ENCODE data around the gene SLC35F1.

The SLC35F1 gene

DNA sequence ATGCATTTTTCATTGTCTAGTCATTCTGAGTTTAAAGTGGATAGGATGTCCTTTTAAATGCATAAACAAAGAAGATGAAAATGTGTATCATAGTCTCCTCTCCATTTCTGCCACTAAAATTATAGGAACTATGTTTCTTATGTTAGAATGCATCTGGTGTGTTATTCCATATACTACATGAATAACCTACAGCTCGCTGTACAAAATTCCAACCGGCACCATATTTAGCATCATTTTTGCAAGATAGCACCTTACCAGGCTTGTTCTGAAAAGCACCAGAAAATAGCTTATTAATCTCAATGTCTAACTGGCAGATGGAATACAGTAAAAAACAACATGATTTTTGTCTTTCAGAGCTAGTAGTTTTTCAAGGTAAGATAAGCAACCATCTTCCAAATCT is 241.5 kb downstream of the SLC35F1 start:
- no peak overlapping the region for H3K27ac ChIP-seq (ENCODE audit: low read depth, low read length)
- no peaks in the 10 kb centered on the region for H3K36me3 ChIP-seq (ENCODE audit: control insufficient read depth, insufficient read depth, low read length)
- H3K27me3 ChIP-seq (ENCODE audit: control insufficient read depth, insufficient read depth, low read length): no peaks in the 10 kb centered on the region
- H3K4me3 ChIP-seq (ENCODE audit: low read length): no peak overlapping the region
- no peak overlapping the region for H3K9ac ChIP-seq (ENCODE audit: low read length)
- H3K4me1 ChIP-seq (ENCODE audit: control insufficient read depth, insufficient read depth, low read length): no peaks in the 10 kb centered on the region

GRCh38 chr6:118152524-118152923 is 245.5 kb downstream of the SLC35F1 start:
- no peaks in the 10 kb centered on the region for H3K27me3 ChIP-seq (ENCODE audit: control insufficient read depth, insufficient read depth, low read length)
- H3K9ac ChIP-seq (ENCODE audit: low read length): no peak overlapping the region
- H3K4me1 ChIP-seq (ENCODE audit: control insufficient read depth, insufficient read depth, low read length): no peaks in the 10 kb centered on the region
- no peak overlapping the region for H3K4me3 ChIP-seq (ENCODE audit: low read length)
- H3K27ac ChIP-seq (ENCODE audit: low read depth, low read length): no peak overlapping the region
- no peaks in the 10 kb centered on the region for H3K36me3 ChIP-seq (ENCODE audit: control insufficient read depth, insufficient read depth, low read length)

DNA sequence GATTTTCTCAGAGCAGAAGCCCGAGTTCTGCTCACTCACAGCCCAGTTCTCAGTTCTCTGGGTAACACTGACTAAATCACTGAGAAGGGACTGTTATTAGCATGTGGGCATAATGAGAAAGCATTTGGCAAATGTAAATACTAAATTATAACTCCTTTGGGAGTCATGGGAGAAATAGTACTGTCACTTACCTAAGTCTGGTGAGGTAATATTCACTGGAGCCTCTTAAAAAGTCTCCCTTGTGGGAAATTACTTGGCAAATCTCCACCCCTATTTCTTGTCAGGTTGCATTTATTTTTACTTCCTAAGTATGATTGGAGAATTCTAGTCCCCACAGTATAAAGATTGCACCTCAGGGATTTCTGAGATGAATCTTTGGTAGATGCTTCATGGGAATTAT is 254.3 kb downstream of the SLC35F1 start:
- Histone ChIP-seq H3K4me1 (ENCODE audit: control insufficient read depth, insufficient read depth, low read length) (no peaks in the 10 kb centered on the region), H3K36me3 (ENCODE audit: control insufficient read depth, insufficient read depth, low read length) (no peaks in the 10 kb centered on the region), H3K27me3 (ENCODE audit: control insufficient read depth, insufficient read depth, low read length) (no peaks in the 10 kb centered on the region), H3K4me3 (ENCODE audit: low read length) (no peak overlapping the region), H3K9ac (ENCODE audit: low read length) (no peak overlapping the region), H3K27ac (ENCODE audit: low read depth, low read length) (no peak overlapping the region)

- Histone ChIP-seq H3K4me3 (ENCODE audit: low read length) (no peak overlapping the region), H3K9ac (ENCODE audit: low read length) (no peak overlapping the region), H3K27ac (ENCODE audit: low read depth, low read length) (no peak overlapping the region), H3K36me3 (ENCODE audit: control insufficient read depth, insufficient read depth, low read length) (no peaks in the 10 kb centered on the region), H3K4me1 (ENCODE audit: control insufficient read depth, insufficient read depth, low read length) (no peaks in the 10 kb centered on the region), H3K27me3 (ENCODE audit: control insufficient read depth, insufficient read depth, low read length) (no peaks in the 10 kb centered on the region)
Observed at GRCh38 chr6:118163542-118163941, 256.5 kb downstream of the SLC35F1 start.

GRCh38 chr6:118165500-118165899 is 258.4 kb downstream of the SLC35F1 start:
- Histone ChIP-seq H3K27me3 (ENCODE audit: control insufficient read depth, insufficient read depth, low read length) (no peaks in the 10 kb centered on the region), H3K9ac (ENCODE audit: low read length) (no peak overlapping the region), H3K27ac (ENCODE audit: low read depth, low read length) (no peak overlapping the region), H3K4me1 (ENCODE audit: control insufficient read depth, insufficient read depth, low read length) (no peaks in the 10 kb centered on the region), H3K4me3 (ENCODE audit: low read length) (no peak overlapping the region), H3K36me3 (ENCODE audit: control insufficient read depth, insufficient read depth, low read length) (no peaks in the 10 kb centered on the region)

GRCh38 chr6:118168421-118168820 is 261.4 kb downstream of the SLC35F1 start:
- Histone ChIP-seq H3K4me1 (ENCODE audit: control insufficient read depth, insufficient read depth, low read length) (no peaks in the 10 kb centered on the region), H3K36me3 (ENCODE audit: control insufficient read depth, insufficient read depth, low read length) (no peaks in the 10 kb centered on the region), H3K9ac (ENCODE audit: low read length) (no peak overlapping the region), H3K27ac (ENCODE audit: low read depth, low read length) (no peak overlapping the region), H3K4me3 (ENCODE audit: low read length) (no peak overlapping the region), H3K27me3 (ENCODE audit: control insufficient read depth, insufficient read depth, low read length) (no peaks in the 10 kb centered on the region)

GRCh38 chr6:118171852-118172251 is 264.8 kb downstream of the SLC35F1 start:
- Histone ChIP-seq H3K4me1 (ENCODE audit: control insufficient read depth, insufficient read depth, low read length) (no peaks in the 10 kb centered on the region), H3K9ac (ENCODE audit: low read length) (no peak overlapping the region), H3K27me3 (ENCODE audit: control insufficient read depth, insufficient read depth, low read length) (no peaks in the 10 kb centered on the region), H3K4me3 (ENCODE audit: low read length) (no peak overlapping the region), H3K36me3 (ENCODE audit: control insufficient read depth, insufficient read depth, low read length) (no peaks in the 10 kb centered on the region), H3K27ac (ENCODE audit: low read depth, low read length) (no peak overlapping the region)

- Histone ChIP-seq H3K4me1 (ENCODE audit: control insufficient read depth, insufficient read depth, low read length) (no peaks in the 10 kb centered on the region), H3K4me3 (ENCODE audit: low read length) (no peak overlapping the region), H3K27me3 (ENCODE audit: control insufficient read depth, insufficient read depth, low read length) (no peaks in the 10 kb centered on the region), H3K9ac (ENCODE audit: low read length) (no peak overlapping the region), H3K36me3 (ENCODE audit: control insufficient read depth, insufficient read depth, low read length) (no peaks in the 10 kb centered on the region), H3K27ac (ENCODE audit: low read depth, low read length) (no peak overlapping the region)
Observed at GRCh38 chr6:118174071-118174470, 267.0 kb downstream of the SLC35F1 start.

DNA sequence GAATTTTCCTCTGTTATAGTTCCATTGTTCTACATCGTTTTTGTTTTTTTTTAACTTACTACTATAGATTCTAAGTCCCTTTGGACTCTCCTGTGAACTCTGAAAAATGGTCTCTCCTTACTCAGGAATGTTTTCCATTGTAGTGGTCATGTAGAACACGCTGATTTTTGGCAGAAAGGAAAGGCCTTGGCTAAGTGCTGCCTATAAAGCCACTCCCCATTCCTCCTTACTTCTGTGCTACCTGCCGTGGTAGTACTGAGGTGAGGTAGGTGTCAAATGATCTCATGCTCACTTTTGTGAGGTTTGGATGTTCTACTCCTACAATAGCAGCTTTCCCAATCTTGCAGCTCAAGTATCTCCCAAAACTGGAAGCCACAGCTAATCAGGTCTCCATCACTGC is 270.7 kb downstream of the SLC35F1 start:
- no peaks in the 10 kb centered on the region for H3K27me3 ChIP-seq (ENCODE audit: control insufficient read depth, insufficient read depth, low read length)
- H3K4me1 ChIP-seq (ENCODE audit: control insufficient read depth, insufficient read depth, low read length): no peaks in the 10 kb centered on the region
- no peak overlapping the region for H3K4me3 ChIP-seq (ENCODE audit: low read length)
- H3K9ac ChIP-seq (ENCODE audit: low read length): no peak overlapping the region
- no peaks in the 10 kb centered on the region for H3K36me3 ChIP-seq (ENCODE audit: control insufficient read depth, insufficient read depth, low read length)
- H3K27ac ChIP-seq (ENCODE audit: low read depth, low read length): no peak overlapping the region

GRCh38 chr6:118179048-118179447 is 272.0 kb downstream of the SLC35F1 start:
- Histone ChIP-seq H3K9ac (ENCODE audit: low read length) (no peak overlapping the region), H3K4me3 (ENCODE audit: low read length) (no peak overlapping the region), H3K36me3 (ENCODE audit: control insufficient read depth, insufficient read depth, low read length) (no peaks in the 10 kb centered on the region), H3K27me3 (ENCODE audit: control insufficient read depth, insufficient read depth, low read length) (no peaks in the 10 kb centered on the region), H3K4me1 (ENCODE audit: control insufficient read depth, insufficient read depth, low read length) (no peaks in the 10 kb centered on the region), H3K27ac (ENCODE audit: low read depth, low read length) (no peak overlapping the region)

GRCh38 chr6:118186672-118187567 is 279.9 kb downstream of the SLC35F1 start:
- no peak overlapping the region for H3K9ac ChIP-seq (ENCODE audit: low read length)
- no peaks in the 10 kb centered on the region for H3K36me3 ChIP-seq (ENCODE audit: control insufficient read depth, insufficient read depth, low read length)
- no peak overlapping the region for H3K4me3 ChIP-seq (ENCODE audit: low read length)
- H3K27ac ChIP-seq (ENCODE audit: low read depth, low read length): no peak overlapping the region
- no peaks in the 10 kb centered on the region for H3K27me3 ChIP-seq (ENCODE audit: control insufficient read depth, insufficient read depth, low read length)
- H3K4me1 ChIP-seq (ENCODE audit: control insufficient read depth, insufficient read depth, low read length): peaks cover 5% of the 10 kb centered on the region

- Histone ChIP-seq H3K4me1 (ENCODE audit: control insufficient read depth, insufficient read depth, low read length) (peaks cover 5% of the 10 kb centered on the region), H3K27ac (ENCODE audit: low read depth, low read length) (no peak overlapping the region), H3K36me3 (ENCODE audit: control insufficient read depth, insufficient read depth, low read length) (no peaks in the 10 kb centered on the region), H3K4me3 (ENCODE audit: low read length) (no peak overlapping the region), H3K9ac (ENCODE audit: low read length) (no peak overlapping the region), H3K27me3 (ENCODE audit: control insufficient read depth, insufficient read depth, low read length) (no peaks in the 10 kb centered on the region)
Observed at GRCh38 chr6:118187568-118188164, 280.6 kb downstream of the SLC35F1 start.

DNA sequence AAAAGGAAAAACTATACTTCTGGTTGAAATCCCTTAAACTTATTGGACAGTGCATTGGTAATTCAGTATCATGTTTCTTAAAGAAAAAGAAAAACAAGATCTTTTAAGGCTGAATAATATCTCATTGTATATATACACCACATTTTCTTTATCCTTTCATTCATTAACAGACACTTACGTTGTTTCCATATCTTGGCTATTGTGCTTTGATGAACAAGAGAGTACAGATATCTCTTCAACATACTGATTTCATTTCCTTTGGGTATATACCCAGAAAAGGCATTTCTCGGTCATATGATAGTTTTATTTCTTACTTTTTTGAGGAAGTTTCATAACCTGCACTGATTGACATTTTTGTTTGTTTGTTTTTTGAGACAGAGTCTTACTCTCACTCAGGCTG is 281.5 kb downstream of the SLC35F1 start:
- no peaks in the 10 kb centered on the region for H3K36me3 ChIP-seq (ENCODE audit: control insufficient read depth, insufficient read depth, low read length)
- H3K27ac ChIP-seq (ENCODE audit: low read depth, low read length): no peak overlapping the region
- H3K9ac ChIP-seq (ENCODE audit: low read length): no peak overlapping the region
- H3K4me1 ChIP-seq (ENCODE audit: control insufficient read depth, insufficient read depth, low read length): peaks cover 5% of the 10 kb centered on the region
- H3K4me3 ChIP-seq (ENCODE audit: low read length): no peak overlapping the region
- no peaks in the 10 kb centered on the region for H3K27me3 ChIP-seq (ENCODE audit: control insufficient read depth, insufficient read depth, low read length)
